Hepatocyte (in vitro differentiated cells): Measurements from ENCODE around the gene CCN5.

ENCODE experiments used
- EZH2 ChIP-seq: fragments of 200-600 bp; sonication (generic); IDR thresholded peaks from 2 replicates; pipeline ENCODE4 v1.6.1; 2016; ENCODE audit warnings: antibody characterized with exemption, mild to moderate bottlenecking, borderline replicate concordance
- EZH2phosphoT487 ChIP-seq: fragments of 200-600 bp; sonication (generic); IDR thresholded peaks from one replicate; pipeline ENCODE4 v1.6.1; 2018; ENCODE audit warnings: antibody characterized with exemption, mild to moderate bottlenecking, low read depth, moderate library complexity; ENCODE audit not compliant: unreplicated experiment, severe bottlenecking
- TF ChIP-seq, protein P1 (sequence below): fragments of 200-600 bp; sonication (generic); IDR thresholded peaks from 2 replicates; pipeline ENCODE4 v1.5.1; 2016; ENCODE audit warnings: antibody characterized with exemption, mild to moderate bottlenecking; ENCODE audit not compliant: poor library complexity

DNA sequence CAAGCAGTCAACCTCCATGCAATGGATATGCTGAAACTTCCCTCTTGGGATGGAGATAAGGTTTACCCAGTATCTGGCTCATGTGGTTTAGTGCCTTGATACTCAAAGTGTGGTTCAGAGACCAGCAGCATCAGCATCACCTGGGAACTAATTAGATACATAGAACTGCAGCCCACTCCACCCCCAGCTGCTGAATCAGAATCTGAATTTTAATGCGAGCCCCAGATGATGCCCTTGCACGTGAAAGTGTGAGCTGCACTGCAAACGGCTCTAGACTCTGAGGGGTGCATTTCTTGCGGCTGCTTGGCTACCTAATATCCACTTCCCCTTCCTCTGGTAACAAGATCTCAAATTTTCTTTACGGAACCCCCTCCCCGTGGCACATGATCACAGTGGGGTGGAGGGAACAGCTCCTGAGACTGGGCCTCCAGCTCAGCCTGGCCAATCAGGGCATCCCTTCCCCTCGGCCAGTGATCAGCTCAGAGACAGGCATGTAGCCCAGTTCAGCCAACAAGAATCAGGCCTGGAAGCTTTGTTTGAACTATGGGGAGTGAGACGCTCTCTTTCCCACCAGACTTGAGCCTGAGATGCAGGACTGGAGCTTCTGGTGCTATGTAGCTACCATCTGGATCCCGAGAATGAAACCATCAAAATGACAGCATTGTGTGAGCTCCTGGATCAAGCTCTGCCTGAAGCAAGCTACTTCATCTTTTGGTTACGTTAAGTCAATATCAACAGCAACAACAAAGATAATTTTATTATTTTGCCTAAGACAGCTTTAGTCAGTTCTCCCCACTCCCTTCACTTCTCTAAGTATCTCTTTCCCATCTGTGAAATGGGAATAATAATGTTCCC is 43.3 kb downstream of the CCN5 start:
- TF ChIP-seq, protein P1, sequence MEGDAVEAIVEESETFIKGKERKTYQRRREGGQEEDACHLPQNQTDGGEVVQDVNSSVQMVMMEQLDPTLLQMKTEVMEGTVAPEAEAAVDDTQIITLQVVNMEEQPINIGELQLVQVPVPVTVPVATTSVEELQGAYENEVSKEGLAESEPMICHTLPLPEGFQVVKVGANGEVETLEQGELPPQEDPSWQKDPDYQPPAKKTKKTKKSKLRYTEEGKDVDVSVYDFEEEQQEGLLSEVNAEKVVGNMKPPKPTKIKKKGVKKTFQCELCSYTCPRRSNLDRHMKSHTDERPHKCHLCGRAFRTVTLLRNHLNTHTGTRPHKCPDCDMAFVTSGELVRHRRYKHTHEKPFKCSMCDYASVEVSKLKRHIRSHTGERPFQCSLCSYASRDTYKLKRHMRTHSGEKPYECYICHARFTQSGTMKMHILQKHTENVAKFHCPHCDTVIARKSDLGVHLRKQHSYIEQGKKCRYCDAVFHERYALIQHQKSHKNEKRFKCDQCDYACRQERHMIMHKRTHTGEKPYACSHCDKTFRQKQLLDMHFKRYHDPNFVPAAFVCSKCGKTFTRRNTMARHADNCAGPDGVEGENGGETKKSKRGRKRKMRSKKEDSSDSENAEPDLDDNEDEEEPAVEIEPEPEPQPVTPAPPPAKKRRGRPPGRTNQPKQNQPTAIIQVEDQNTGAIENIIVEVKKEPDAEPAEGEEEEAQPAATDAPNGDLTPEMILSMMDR = no peak
- no peak for TF ChIP-seq EZH2phosphoT487
- TF ChIP-seq EZH2 = no peak
